Effector CD8-positive, alpha-beta T cell (primary cell): ENCODE data around the gene ASXL3.

ENCODE experiments used
- DNase-seq: peaks from one replicate; lab custom pipeline; 2025; lab: John Stamatoyannopoulos, UW

Gene ASXL3

GRCh38 chr18:33581856-33582255 is 3.8 kb downstream of the ASXL3 start:
- no peak for DNase-seq

GRCh38 chr18:33583901-33584300 is 5.9 kb downstream of the ASXL3 start:
- no peak for DNase-seq

- no peak for DNase-seq
Measured at GRCh38 chr18:33584548-33585430, 6.8 kb downstream of the ASXL3 start.

- DNase-seq: no peak
Measured at GRCh38 chr18:33585431-33585775, 7.4 kb downstream of the ASXL3 start.

GRCh38 chr18:33588361-33588760 is 10.3 kb downstream of the ASXL3 start:
- no peak for DNase-seq

- no peak for DNase-seq
Measured at GRCh38 chr18:33593261-33593660, 15.2 kb downstream of the ASXL3 start.

GRCh38 chr18:33594799-33595198 is 16.8 kb downstream of the ASXL3 start:
- DNase-seq: no peak

- no peak for DNase-seq
Measured at GRCh38 chr18:33596178-33596854, 18.3 kb downstream of the ASXL3 start.

- no peak for DNase-seq
Measured at GRCh38 chr18:33600846-33601245, 22.8 kb downstream of the ASXL3 start.

GRCh38 chr18:33603454-33603853 is 25.4 kb downstream of the ASXL3 start:
- no peak for DNase-seq

GRCh38 chr18:33605250-33605649 is 27.2 kb downstream of the ASXL3 start:
- no peak for DNase-seq

- no peak for DNase-seq
Measured at GRCh38 chr18:33606621-33607020, 28.6 kb downstream of the ASXL3 start.

GRCh38 chr18:33611525-33612135 is 33.6 kb downstream of the ASXL3 start:
- no peak for DNase-seq

GRCh38 chr18:33612632-33613031 is 34.6 kb downstream of the ASXL3 start:
- DNase-seq: no peak

GRCh38 chr18:33616556-33616955 is 38.5 kb downstream of the ASXL3 start:
- DNase-seq: no peak

- no peak for DNase-seq
Measured at GRCh38 chr18:33627114-33627513, 49.1 kb downstream of the ASXL3 start.

- DNase-seq: no peak
Measured at GRCh38 chr18:33630476-33630875, 52.5 kb downstream of the ASXL3 start.

GRCh38 chr18:33641141-33641540 is 63.1 kb downstream of the ASXL3 start:
- no peak for DNase-seq

- no peak for DNase-seq
Measured at GRCh38 chr18:33644494-33644893, 66.5 kb downstream of the ASXL3 start.

- no peak for DNase-seq
Measured at GRCh38 chr18:33647365-33647764, 69.3 kb downstream of the ASXL3 start.

- no peak for DNase-seq
Measured at GRCh38 chr18:33652635-33653034, 74.6 kb downstream of the ASXL3 start.

GRCh38 chr18:33653231-33653630 is 75.2 kb downstream of the ASXL3 start:
- DNase-seq: no peak

- no peak for DNase-seq
Measured at GRCh38 chr18:33656889-33657448, 79.0 kb downstream of the ASXL3 start.
